GM23248 (cell line): ENCODE measurements around the gene FSTL4.

Experiments used
- EZH2 ChIP-seq: fragments of 200-600 bp; sonication (generic); IDR thresholded peaks from 2 replicates; pipeline ENCODE4 v1.6.1; 2018; ENCODE audit warnings: antibody characterized with exemption, mild to moderate bottlenecking; ENCODE audit not compliant: insufficient read depth, poor library complexity, severe bottlenecking
- EZH2phosphoT487 ChIP-seq: fragments of 200-600 bp; sonication (generic); IDR thresholded peaks from 2 replicates; pipeline ENCODE4 v1.6.1; 2018; ENCODE audit warnings: antibody characterized with exemption, moderate library complexity, mild to moderate bottlenecking, low read depth; ENCODE audit not compliant: insufficient read depth

GRCh38 chr5:133254803-133255202 is 357.5 kb downstream of the FSTL4 start:
- TF ChIP-seq EZH2phosphoT487 = no peak
- no peak for TF ChIP-seq EZH2
